ENCODE results near the gene DNM3. TPM values are rescaled to one million over a fixed set of nuclear protein-coding genes. Genes with fewer than 3 reads are reported as not detected.

The DNM3 gene
- polyA plus RNA-seq, 3 donors from 2014 or later: 0.52 to 1.2 (median 0.99) TPM

DNA sequence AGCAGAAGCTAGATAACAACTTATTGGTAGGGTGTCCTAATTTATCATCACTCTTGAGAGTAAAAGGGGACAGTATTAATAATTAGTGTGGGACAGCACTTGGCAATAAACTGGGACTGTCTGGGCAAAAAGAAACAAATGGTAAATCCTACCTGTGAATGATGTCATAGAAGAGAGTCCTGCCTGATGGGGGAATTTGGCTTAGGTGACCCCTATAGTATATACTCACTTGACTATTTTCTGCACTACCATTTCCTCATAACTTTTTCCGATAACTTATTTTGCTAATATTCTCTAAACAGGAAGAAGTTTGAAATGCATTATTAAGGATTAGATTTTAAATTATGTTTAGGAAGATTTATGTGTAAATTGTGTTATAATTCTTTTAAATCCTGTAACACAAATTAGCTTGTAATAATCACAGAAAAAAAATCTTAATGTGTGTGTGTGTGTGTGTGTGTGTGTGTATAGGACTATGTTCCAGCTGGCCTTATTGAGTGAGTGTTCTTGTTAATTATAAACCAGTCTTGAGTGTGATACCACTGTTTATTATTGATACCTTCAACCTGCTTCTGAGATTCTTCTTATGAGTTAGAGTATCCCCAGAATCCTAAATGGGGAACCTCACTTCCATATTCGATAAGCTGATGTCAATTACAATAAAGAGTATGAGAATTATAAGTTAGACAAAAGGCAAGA, 435.0 kb downstream of the DNM3 start:
- Mint-ChIP-seq H3K27ac (no peak overlapping the region), H3K4me3 (no peak overlapping the region), H3K36me3 (peaks cover 0 to 8% (median 0%) of the 10 kb centered on the region in 3 donors), H3K9me3 (no peaks in the 10 kb centered on the region), H3K27me3 (ENCODE audit: low read depth in 3 of 3) (peaks cover 0 to 3% (median 0%) of the 10 kb centered on the region in 3 donors), H3K4me1 (no peaks in the 10 kb centered on the region)
- no peak for DNase-seq

DNA sequence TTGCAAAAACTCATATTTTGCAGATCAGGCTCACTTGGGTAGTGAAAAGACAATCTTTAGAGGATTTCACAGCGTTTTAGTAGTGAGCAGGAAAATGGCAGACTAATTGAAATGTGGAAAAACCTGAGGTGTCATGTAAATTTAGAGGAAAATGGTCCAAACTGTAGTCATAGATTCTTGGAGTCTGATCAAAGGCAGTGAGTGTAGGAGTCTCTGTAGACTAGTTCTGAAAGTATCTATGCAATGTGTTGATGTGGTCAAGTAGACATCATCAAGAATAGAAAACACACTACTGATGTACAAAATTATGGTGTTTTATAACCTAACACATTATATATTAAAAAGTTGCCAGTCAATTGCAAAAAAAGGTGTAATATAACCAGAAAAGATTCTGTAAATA, 436.0 kb downstream of the DNM3 start:
- Mint-ChIP-seq H3K4me3 (no peak overlapping the region), H3K4me1 (no peaks in the 10 kb centered on the region), H3K27me3 (ENCODE audit: low read depth in 3 of 3) (peaks cover 0 to 3% (median 0%) of the 10 kb centered on the region in 3 donors), H3K9me3 (no peaks in the 10 kb centered on the region), H3K27ac (no peak overlapping the region), H3K36me3 (peaks cover 0 to 8% (median 0%) of the 10 kb centered on the region in 3 donors)
- no peak for DNase-seq

DNA sequence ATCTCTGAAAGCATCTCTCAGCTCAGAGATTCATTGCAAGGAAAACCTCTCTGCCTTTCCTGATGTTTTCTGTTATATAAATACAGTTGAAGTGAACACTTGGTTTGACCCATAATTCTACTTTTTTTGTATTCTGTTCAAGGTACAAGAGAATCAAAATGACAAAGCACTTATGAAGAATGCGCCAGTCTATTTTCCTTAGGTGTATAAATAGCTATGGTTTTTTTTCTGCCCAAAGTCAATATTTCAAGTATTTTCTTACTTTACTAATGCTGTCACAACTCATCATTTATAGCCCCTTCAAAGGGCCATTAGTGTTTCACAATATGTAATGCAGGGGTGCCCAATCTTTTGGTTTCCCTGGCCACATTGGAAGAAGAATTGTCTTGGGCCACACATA, 436.7 kb downstream of the DNM3 start:
- H3K9me3 Mint-ChIP-seq: no peaks in the 10 kb centered on the region
- peaks cover 0 to 3% (median 0%) of the 10 kb centered on the region in 3 donors for H3K27me3 Mint-ChIP-seq (ENCODE audit: low read depth in 3 of 3)
- no peak overlapping the region for H3K4me3 Mint-ChIP-seq
- no peaks in the 10 kb centered on the region for H3K4me1 Mint-ChIP-seq
- peaks cover 0 to 8% (median 0%) of the 10 kb centered on the region in 3 donors for H3K36me3 Mint-ChIP-seq
- no peak for DNase-seq
- H3K27ac Mint-ChIP-seq: no peak overlapping the region

DNA sequence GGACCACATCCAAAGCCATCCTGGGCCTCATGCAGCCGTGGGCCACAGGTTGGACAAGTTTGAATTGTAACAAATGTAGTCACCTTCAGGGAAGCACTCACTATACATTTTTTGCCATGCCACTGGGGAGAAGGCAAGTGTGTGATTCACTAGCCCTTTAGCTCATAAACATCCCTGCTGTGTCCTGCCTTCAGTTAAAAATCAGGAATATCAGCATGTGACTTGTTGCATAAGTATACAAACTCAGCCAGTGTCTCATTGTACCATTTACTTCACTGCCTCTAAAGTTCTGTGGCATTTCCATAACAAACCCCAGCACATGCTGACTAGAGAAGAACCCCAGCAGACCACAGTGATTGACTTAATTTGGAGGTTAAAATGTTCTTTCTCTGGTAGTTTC, 437.2 kb downstream of the DNM3 start:
- DNase-seq: no peak
- Mint-ChIP-seq H3K4me3 (no peak overlapping the region), H3K9me3 (no peaks in the 10 kb centered on the region), H3K4me1 (no peaks in the 10 kb centered on the region), H3K27ac (no peak overlapping the region), H3K36me3 (peaks cover 0 to 8% (median 0%) of the 10 kb centered on the region in 3 donors), H3K27me3 (ENCODE audit: low read depth in 3 of 3) (peaks cover 0 to 3% (median 0%) of the 10 kb centered on the region in 3 donors)

DNA sequence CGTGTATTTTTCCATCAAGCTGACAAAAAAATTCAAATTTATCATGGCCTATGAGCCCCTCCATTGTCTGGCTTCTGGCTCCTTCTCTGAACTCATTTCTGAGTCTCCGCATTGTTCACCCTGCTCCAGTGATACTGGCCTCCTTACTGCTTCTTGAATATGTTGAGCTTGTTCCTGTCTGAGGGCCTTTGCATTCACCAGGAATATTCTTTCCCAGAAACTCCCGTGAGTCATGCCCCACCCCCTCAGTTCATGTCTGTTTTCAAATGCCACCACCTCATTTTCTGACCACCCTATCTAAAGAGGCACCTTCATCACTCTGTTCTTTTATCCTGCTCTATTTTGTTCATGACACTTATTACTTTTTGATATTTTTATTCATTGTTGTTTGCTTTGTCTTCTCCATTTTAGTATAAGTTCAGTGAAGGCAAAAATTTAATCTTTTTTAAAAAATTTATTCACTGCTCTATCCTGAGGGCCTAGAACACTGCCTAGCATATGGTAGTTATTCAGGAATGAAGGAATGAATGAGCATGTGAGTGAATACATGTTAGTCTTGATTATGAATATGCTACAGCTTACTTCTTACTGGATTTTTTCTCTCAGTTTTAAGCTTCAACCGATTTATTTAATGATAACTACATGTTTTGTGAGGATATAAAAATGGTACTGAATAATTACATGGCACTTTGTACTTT, 438.8 kb downstream of the DNM3 start:
- Mint-ChIP-seq H3K27ac (no peak overlapping the region), H3K4me3 (no peak overlapping the region), H3K9me3 (no peaks in the 10 kb centered on the region), H3K4me1 (no peaks in the 10 kb centered on the region), H3K27me3 (ENCODE audit: low read depth in 3 of 3) (peaks cover 0 to 3% (median 0%) of the 10 kb centered on the region in 3 donors), H3K36me3 (peaks cover 0 to 8% (median 0%) of the 10 kb centered on the region in 3 donors)
- no peak for DNase-seq

DNA sequence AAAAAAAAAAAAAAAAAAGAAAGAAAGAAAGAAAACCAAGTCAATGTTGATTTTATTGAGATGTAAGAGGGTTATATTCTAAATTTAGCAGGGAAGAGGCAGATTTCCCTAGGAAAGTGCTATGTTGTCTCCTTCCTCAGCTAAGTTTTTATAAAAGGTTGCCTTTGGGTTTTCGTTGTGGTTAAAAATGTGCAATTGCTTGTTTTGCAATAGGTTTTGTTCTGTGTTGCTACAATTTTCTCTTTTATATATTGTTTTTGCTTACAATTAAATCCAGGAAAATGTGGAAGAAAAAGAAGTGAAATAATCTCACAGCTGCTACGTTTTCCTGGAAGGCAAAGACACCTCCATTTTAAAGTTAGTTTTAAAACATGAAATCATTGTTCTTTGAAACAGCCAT, 442.5 kb downstream of the DNM3 start:
- peaks cover 2 to 3% (median 3%) of the 10 kb centered on the region in 3 donors for H3K27me3 Mint-ChIP-seq (ENCODE audit: low read depth in 3 of 3)
- no peak for DNase-seq
- no peak overlapping the region for H3K4me3 Mint-ChIP-seq
- H3K27ac Mint-ChIP-seq: no peak overlapping the region
- no peaks in the 10 kb centered on the region for H3K9me3 Mint-ChIP-seq
- H3K36me3 Mint-ChIP-seq: peaks cover 0 to 8% (median 0%) of the 10 kb centered on the region in 3 donors
- no peaks in the 10 kb centered on the region for H3K4me1 Mint-ChIP-seq

DNA sequence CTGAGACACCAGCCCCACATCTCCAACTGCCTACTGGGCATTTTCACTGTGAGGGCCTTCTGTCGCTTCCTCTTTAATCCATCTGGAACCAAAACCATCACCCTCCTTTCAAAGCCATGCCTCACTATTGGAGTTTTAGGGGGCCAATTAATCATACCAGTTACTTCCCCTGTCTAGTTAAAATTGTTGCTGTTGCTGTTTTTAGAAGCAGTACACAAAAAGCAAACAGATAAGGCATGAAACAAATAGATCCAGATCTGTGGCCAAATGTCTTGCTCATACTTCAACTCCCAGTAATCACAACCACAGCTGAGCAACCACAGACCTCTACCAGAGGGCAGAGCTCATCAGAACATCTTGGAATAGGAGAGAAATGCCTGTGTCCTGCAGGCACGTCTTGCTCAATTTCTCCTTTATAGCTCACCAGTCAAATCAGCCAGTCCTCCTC, 445.4 kb downstream of the DNM3 start:
- H3K4me1 Mint-ChIP-seq: no peaks in the 10 kb centered on the region
- no peaks in the 10 kb centered on the region for H3K36me3 Mint-ChIP-seq
- H3K9me3 Mint-ChIP-seq: no peaks in the 10 kb centered on the region
- peaks cover 0 to 3% (median 2%) of the 10 kb centered on the region in 3 donors for H3K27me3 Mint-ChIP-seq (ENCODE audit: low read depth in 3 of 3)
- no peak for DNase-seq
- H3K27ac Mint-ChIP-seq: no peak overlapping the region
- no peak overlapping the region for H3K4me3 Mint-ChIP-seq

DNA sequence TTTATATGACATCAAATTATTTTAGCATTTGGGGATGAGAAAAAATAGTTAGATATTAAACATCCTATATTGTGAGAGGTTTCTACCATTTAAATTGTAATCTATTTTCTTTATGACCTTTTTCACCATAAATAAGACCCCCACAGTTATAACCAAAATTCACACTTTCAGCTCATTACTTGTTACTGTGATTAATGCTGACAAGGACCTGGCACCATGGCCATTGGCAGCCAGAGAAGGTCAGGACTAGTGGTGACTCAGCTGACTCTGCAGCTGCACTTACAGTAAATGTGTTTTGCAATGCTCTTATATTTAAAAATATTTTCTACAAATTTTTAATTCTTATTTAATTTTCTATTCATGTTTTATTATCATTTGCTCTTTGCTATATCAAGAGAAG, 445.9 kb downstream of the DNM3 start:
- Mint-ChIP-seq H3K27ac (no peak overlapping the region), H3K4me3 (no peak overlapping the region), H3K9me3 (no peaks in the 10 kb centered on the region), H3K4me1 (no peaks in the 10 kb centered on the region), H3K36me3 (no peaks in the 10 kb centered on the region), H3K27me3 (ENCODE audit: low read depth in 3 of 3) (peaks cover 0 to 3% (median 2%) of the 10 kb centered on the region in 3 donors)
- DNase-seq: no peak

DNA sequence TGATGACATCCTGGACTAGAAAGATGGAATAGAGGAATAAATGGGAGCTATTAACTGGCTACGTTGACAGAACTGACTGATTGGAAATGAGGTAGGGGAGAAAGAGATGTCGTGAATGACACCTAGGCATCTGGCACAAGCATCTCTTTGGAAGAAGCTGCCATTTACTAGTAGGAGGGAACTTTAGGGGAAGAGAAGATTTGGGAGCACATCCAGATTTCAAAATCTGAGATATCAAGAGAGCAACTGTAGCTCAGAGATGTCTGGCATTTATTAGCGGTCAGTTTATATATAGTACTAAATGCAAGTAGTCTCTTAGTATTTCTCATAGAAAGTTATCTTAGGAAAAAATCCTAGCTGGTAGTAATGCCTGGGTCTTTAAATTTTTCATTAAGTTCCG, 447.3 kb downstream of the DNM3 start:
- H3K4me3 Mint-ChIP-seq: no peak overlapping the region
- no peaks in the 10 kb centered on the region for H3K36me3 Mint-ChIP-seq
- no peak overlapping the region for H3K27ac Mint-ChIP-seq
- DNase-seq: no peak
- H3K27me3 Mint-ChIP-seq (ENCODE audit: low read depth in 3 of 3): peaks cover 0 to 3% (median 2%) of the 10 kb centered on the region in 3 donors
- no peaks in the 10 kb centered on the region for H3K4me1 Mint-ChIP-seq
- H3K9me3 Mint-ChIP-seq: no peaks in the 10 kb centered on the region

DNA sequence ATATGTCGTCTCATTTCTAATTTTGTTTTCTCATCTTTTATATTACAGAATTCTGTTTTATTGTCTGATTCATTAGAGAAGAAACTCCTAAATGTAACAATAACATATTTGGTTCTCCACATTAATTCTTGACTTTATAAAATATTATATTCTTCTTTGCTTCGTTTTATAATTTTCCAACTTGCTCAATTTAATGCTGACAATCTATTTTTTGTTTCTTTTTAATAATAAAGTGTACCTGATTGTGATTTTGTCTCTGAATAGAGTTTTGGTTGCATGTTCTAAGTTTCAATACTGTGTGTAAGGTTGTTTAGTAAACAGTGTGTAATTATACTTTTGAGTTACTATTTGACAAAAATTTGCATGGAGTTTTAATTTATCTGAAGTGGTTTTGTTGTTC, 448.1 kb downstream of the DNM3 start:
- DNase-seq: no peak
- no peaks in the 10 kb centered on the region for H3K9me3 Mint-ChIP-seq
- no peak overlapping the region for H3K27ac Mint-ChIP-seq
- H3K4me3 Mint-ChIP-seq: no peak overlapping the region
- H3K27me3 Mint-ChIP-seq (ENCODE audit: low read depth in 3 of 3): peaks cover 0 to 3% (median 2%) of the 10 kb centered on the region in 3 donors
- no peaks in the 10 kb centered on the region for H3K36me3 Mint-ChIP-seq
- no peaks in the 10 kb centered on the region for H3K4me1 Mint-ChIP-seq

DNA sequence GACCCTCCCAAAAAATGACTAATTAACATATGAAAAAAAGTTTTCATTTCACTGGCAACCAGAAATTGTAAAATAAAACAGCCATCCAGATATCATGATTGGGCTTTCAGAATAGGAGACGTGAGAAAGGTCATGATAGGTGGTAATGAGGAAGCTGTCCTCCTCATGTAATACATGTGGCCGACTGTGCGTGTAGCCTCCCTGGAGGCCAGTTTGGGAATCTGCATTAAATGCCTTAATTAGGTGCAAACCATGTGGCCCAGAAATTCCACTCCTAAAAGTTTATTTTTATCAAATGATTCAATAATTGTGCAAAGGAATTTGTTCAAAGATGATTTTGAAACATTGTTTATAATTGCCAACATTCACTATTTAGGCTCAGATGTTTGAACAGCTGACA, 451.5 kb downstream of the DNM3 start:
- peaks cover 0 to 2% (median 1%) of the 10 kb centered on the region in 3 donors for H3K27me3 Mint-ChIP-seq (ENCODE audit: low read depth in 3 of 3)

DNA sequence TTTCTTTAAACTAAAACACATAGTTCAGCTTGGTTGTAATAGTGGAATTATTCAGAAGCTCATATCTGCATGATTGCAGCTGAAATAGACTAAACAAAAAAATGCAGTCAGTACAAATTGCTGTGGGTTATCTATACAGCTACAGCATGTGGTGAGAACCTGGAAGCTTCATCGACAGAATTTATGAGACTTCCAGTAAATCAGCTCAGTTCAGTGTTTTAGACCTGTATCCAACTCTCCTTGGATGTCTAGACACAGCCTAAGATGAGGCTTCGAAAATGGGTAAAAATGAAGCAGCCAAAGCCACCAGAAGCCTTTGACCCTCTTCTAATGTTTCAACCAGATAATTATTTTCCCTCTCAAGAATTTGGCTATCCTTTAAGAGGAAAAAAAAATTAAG, 452.1 kb downstream of the DNM3 start:
- Mint-ChIP-seq H3K27ac (no peak overlapping the region), H3K9me3 (no peaks in the 10 kb centered on the region), H3K27me3 (ENCODE audit: low read depth in 3 of 3) (peaks cover 0 to 2% (median 0%) of the 10 kb centered on the region in 3 donors), H3K36me3 (no peaks in the 10 kb centered on the region), H3K4me1 (no peaks in the 10 kb centered on the region), H3K4me3 (no peak overlapping the region)
- no peak for DNase-seq

More for the DNA sequence above, 451.5 kb downstream of the DNM3 start:
- no peaks in the 10 kb centered on the region for H3K4me1 Mint-ChIP-seq
- DNase-seq: no peak
- no peaks in the 10 kb centered on the region for H3K9me3 Mint-ChIP-seq
- no peak overlapping the region for H3K4me3 Mint-ChIP-seq
- no peak overlapping the region for H3K27ac Mint-ChIP-seq
- H3K36me3 Mint-ChIP-seq: no peaks in the 10 kb centered on the region

DNA sequence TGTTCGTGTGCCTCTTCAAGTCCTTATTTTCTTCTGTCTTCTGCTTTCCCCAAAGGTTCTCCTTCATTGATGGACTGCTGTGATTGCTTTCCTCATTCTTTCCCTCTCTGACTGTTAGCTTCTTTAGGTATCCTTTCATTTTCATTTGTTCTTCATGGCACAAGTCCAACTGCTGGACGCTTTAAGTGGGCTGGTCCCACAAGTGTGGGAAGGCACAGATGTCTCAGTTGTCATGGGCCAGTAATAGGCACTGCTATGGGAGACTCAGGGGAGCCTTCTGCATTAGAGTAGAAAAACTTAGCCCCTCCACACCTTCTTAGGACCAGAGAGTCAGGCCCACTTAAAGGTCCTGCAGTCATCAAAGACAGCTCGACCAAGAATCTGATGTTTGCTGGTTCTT, 456.8 kb downstream of the DNM3 start:
- no peak overlapping the region for H3K27ac Mint-ChIP-seq
- no peak overlapping the region for H3K4me3 Mint-ChIP-seq
- peaks cover 0 to 6% (median 3%) of the 10 kb centered on the region in 3 donors for H3K36me3 Mint-ChIP-seq
- no peak for DNase-seq
- H3K9me3 Mint-ChIP-seq: peaks cover 0 to 6% (median under 1%) of the 10 kb centered on the region in 6 donors
- H3K27me3 Mint-ChIP-seq (ENCODE audit: low read depth in 3 of 3): peaks cover 0 to 3% (median 3%) of the 10 kb centered on the region in 3 donors
- no peaks in the 10 kb centered on the region for H3K4me1 Mint-ChIP-seq

DNA sequence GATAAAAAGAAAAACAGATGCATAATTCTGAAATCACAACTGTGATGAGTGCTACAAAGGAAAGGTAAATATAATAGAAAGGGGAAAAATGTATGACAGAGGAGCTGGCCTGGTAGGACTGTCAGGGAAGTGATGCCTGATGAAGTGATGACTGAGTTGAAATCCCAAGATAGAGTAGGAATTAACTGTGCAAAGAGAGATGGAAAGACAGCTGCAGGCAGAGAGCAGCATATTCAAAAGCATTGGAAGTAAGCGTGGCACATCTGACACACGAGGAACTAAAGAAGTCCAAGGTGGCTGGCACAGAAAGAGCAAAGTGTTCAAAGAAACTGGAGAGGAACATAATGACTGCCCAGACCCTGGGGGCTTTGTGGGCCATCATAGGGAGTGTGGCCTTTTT, 457.6 kb downstream of the DNM3 start:
- Mint-ChIP-seq H3K4me3 (no peak overlapping the region), H3K4me1 (no peaks in the 10 kb centered on the region), H3K27ac (no peak overlapping the region), H3K36me3 (peaks cover 0 to 6% (median 5%) of the 10 kb centered on the region in 3 donors), H3K9me3 (peaks cover 0 to 7% (median under 1%) of the 10 kb centered on the region in 6 donors), H3K27me3 (ENCODE audit: low read depth in 3 of 3) (peaks cover 2 to 3% (median 3%) of the 10 kb centered on the region in 3 donors)
- DNase-seq: no peak

Measured in immature natural killer cell (primary cell).